ENCODE results near the gene IFI6.
A peak's percentile ranks its signal among the peaks of the same experiment; 100 is the strongest.
"Not testable (repeated sequence)": the region's sequence is repeated elsewhere in the genome, so short reads cannot be mapped to it uniquely, and the experiment has no call there.

IFI6 gene, protein sequence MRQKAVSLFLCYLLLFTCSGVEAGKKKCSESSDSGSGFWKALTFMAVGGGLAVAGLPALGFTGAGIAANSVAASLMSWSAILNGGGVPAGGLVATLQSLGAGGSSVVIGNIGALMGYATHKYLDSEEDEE

GRCh38 chr1:27671964-27672749 lies at the start of gene IFI6:
Gene IFI6 (minus strand): TSS chr1:27672192. CDS start chr1:27669314, 2,878 bp downstream.
- peak; percentile 74 for DNase-seq

DNA sequence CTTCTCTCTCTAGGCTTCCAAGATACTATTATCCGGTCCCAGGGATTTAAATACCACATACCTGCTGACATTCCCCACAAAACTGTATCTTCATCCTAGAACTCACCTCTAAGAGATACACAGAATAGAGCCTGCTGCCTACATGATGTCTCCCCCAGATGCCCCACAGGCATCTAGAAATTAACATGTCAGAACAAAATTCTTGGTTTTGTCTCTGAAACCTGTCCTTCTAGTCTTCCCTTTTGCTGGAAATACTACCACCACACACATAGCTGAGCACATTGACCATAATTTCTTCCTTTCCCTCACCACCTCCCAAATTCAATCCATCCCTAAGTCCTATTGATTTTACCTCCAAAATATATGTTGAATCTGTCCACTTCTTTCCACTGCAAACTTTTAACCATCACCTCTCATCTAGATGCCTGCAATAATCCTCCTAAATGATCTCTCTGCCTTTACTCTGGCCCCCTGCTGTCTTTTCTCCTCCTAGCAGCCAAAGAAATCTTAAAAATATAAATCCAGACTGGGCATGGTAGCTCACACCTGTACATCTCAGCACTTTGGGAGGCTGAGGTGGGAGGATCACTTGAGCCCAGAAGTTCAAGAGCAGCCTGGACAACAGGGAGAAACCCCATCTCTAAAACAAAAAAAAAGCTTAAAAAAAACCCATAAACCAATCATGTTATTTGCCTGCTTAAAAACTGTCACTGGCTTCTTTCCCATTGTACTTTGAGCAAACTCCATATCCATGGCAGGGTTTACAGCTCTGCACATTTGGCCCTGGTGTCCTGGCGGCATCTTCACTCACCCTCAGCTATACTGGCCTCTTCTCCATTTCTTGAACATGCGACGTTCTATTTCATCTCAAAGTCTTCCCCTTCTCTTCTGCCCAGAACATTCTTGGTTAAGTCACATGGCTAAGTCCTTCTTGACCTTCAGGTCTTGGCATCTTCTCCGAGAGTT lies 47.6 kb upstream of the IFI6 start:
- no peak for DNase-seq

GRCh38 chr1:27716262-27716895 lies 44.4 kb upstream of the IFI6 start:
- DNase-seq: no peak

DNA sequence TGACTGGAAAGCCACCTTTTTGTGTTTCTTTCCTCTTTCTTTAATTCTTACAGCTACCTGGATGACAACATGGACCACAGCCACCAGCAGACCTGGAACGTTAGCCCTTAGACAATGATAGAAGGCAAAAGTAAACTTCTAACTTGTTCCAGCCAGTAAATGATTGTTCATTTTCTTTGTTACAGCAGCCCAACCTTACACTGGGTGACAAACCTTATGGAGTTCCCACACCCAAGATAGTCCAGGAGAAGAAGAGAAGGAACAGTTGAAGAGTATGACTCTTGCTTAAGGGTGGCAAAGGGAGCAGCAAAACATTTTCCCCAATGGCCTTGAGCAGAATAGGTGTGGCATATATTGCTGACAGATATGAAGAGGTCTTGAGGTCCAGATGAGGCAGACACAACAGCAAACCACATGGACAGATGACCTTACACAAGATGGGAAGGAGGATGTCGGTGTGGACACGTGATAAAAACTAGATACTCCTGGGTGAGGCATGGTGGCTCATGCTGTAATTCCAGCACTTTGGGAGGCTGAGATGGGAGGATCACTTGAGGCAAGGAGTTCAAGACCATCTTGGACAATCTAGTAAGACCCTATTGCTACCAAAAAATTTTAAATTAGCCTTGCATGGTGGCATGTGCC lies 42.0 kb upstream of the IFI6 start:
- DNase-seq: no peak

DNA sequence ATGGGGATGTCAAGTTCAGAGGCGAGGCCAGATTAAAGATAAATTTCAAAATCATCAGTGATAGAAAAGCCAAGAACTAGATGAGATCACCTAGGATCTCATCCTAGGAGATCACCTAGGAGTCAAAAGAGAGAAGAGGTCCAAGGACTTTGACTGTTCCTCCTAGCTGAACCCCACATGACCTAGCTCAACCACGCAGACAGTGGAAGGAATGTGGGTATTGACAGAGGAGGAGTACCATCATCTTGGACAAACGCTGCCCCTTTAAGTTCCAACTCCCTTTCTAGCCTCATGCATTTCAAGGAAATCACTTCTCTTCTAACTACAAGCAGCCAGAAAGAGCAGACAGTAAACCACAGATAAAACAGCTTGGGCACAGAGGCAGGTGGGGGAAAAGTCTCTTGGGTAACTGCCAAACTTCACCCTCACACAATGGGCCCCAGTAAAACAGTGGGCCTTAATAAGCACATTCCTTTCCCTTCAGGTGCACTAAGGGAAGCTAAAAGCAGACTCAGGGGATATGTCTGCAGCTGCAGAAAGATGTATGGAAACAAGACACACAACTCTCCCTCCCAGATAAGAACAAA lies 41.2 kb upstream of the IFI6 start:
- no peak for DNase-seq

DNA sequence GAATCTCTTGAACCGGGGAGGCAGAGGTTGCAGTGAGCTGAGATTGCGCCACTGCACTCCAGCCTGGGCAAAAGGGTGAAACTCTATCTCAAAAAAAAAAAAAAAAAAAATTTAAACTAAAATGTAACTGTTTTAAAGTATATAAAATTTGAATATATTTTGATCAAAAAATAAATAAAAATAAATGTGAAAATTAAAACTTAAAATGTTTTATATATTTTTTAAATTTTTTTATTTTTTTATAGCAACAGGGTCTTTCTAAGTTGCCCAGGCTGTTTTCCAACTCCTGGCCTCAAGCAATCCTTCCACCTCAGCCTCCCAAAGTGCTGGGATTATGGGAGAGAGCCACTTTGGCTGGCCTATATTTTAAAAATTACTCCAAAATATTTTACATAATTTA lies 38.6 kb upstream of the IFI6 start:
- DNase-seq: no peak

- no peak for DNase-seq
Measured at GRCh38 chr1:27705545-27705944, 33.6 kb upstream of the IFI6 start.

GRCh38 chr1:27704958-27705357 lies 33.0 kb upstream of the IFI6 start:
- DNase-seq: no peak

DNA sequence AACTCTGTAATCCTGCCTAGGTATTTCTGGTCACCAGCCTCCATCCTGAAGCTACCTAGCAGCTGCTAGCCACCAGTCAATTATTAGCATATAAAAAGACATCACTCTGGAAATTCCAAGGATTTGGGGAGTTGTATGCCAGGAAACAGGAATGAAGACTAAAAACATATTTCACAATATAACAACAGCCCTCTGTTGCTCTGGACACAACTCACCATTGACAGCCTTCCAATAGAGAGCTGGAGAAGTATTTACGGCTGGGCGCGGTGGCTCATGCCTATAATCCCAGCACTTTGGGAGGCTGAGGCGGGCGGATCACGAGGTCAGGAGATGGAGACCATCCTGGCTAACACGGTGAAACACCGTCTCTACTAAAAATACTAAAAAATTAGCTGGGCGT lies 24.8 kb upstream of the IFI6 start:
- not testable (repeated sequence) for DNase-seq

- no peak for DNase-seq
Measured at GRCh38 chr1:27690183-27690582, 18.2 kb upstream of the IFI6 start.

DNA sequence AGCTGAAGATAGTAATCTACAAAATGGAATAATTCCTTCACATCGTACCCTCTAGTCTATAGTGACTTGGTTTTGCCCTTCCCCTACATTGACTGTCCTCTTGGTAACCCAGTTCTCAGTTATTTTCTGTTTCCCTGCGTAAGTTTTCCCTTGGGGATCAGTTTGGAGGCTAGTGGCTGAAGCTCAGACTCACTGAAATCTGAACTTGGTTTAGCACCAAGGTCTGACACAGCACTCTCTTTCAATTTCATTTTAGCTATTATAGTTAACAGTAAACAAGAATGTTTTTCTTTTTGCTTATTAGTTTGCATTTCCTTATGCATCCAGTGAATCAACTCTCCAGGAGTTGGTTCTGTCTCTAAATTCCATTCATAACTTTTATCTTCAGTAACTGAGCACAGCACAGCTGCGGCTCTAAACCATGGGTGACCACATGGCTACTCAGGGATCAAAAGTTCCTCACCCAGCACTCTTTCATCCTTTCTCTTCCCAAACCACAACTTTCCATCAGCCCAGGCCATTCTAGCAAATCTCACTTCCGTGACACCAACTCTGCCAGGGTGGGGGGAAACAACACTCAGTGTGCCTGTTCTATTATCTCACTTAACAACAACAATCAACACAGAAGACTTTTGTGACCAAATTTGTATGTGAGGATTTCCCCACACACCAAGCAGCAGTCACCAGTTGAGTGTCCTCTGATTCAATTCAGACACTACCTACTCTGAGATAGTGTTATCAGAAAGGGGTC lies 17.6 kb upstream of the IFI6 start:
- no peak for DNase-seq

DNA sequence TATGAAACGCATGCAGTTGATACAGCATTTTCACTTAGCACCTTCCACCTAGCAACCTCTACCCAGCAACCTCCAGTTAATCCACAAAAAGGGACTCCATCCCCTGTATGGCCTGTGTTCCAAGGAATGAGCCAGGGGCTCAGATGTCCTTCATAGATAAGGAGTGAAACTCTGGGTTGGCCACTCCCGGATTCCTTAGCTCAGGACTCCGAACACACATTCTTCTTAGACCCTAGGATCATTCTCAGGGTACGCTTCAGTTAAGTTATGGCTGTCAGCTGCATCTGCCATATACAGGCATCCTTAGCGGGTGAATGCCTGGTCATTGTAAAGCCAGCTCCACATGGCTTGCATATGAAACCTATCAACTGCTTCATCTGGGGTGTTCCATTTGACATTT lies 15.9 kb upstream of the IFI6 start:
- no peak for DNase-seq

DNA sequence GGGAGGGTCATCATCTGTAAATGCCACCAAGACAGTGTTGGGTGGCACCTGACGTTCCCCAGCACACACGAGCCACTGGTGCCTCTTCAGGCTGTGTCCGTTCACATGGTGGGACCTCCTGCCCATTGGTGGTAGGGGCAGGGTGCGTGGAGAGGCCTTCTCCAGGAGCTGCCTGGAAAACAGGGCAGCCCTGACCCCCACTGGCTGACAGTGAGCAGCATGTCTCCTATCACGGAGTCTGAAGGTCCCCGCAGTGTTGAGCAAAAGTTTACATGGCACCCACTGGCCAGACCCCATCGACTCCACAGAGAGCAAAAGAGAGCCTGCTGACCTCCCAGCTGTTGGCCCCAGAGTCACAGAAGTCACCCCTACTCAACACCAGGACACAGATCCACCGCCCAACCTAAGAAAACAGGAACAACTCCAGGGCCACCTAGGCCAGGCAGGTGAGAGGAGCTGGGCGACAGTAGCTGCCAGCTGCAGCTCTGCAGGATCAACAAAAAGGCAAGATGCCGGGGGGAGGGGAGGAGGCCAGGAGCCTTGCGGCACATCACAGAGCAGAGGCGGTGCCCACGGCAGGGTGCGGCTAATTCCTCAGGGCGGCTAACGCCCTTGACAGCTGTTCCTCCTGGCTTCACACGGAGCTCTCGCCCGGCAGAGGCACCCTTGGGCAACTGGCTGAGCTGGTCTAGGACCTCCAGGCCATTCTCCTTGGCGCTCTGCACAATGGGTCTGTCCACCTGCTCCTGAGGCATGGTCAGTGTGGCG lies 14.4 kb upstream of the IFI6 start:
- no peak for DNase-seq

DNA sequence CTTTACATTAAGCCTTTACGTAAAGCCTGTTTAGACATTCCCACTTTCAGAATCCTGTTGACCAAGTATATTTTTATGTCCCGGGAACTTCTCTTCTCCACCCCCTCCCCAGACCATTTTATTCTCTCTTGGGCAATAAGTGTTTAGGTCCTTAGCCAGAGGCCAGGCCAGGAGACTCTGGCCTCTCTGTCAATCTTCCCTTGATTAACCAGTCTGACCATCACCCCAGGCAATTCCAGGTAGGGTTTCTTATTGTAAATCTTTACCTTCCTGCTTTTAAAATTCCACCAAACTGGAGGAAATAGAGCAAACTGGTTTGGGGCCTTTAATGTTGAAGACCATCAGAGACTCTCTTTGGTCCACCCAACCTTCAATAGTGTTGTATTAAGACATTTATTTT lies 12.2 kb upstream of the IFI6 start:
- no peak for DNase-seq

DNA sequence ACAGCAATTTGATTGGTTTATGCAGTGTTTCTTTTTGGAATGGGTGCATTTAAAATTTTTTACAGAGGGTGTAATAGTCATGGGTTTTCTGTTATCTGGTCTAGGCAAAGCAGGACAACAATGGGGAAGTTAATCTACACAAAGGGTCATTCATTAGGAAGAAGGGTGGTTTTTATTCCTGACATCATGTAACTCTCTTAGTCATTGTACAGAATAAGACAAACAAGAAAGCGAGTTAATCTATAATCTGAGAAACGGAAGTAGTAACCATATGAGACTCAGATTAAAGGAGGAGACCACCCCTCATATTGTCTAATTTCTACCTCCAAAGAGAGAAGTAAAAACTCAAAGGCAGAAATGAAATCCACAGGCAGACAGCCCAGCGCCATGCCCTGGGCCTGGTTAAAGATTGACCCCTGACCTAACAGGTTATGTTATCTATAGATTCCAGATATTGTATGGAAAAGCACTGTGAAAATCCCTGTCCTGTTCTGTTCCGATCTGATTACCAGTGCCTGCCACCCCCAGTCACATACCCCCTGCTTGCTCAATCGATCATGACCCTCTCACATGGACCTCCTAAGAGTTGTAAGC lies 10.5 kb upstream of the IFI6 start:
- no peak for DNase-seq

GRCh38 chr1:27681580-27681979 lies 9.6 kb upstream of the IFI6 start:
- not testable (repeated sequence) for DNase-seq

- DNase-seq: not testable (repeated sequence)
Measured at GRCh38 chr1:27680225-27680791, 8.3 kb upstream of the IFI6 start.

GRCh38 chr1:27678747-27679146 lies 6.8 kb upstream of the IFI6 start:
- no peak for DNase-seq

DNA sequence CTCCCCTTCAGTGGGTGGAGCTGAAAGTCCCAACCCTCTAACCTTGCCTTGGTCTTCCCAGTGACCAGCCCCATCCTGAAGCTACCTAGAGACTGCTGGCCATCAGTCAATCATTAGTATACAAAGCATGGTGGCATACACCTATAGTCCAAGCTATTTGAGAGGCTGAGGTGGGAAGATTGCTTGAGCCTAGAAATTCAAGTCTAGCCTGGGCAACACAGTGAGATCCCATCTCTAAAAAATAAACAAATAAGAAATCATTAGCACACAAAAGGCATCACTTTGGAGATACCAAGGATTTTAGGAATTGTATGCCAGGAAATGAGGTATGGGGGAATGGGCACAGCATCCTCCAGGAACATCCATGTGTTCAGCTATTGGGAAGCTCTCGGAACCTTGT lies 4.4 kb upstream of the IFI6 start:
- no peak for DNase-seq

DNA sequence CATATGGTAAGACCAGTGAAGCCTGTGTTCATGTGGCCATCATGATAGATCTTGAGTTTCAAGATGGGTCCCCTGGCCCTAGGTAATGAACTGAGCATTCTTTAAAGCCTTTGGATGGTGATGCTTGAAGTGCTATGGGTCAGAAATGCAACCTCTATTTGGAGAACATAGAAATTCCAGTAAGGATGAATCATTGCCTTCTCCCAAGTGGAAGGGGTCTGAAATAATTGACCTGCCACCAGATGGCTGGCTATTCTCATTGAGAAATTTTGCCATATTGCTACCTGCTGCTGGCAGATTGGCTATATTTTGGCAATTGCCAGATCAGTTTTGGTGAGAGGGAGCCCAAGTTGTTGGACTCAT lies 739 bp upstream of the IFI6 start:
- DNase-seq: no peak
